AG10803 (cell line): ENCODE data around the gene SMARCAL1.

Source experiments
- DNase-seq: peaks from one replicate; pipeline ENCODE4 v3.0.0; 2010; ENCODE audit warnings: low read depth
- H3K4me3 ChIP-seq: 2 replicates; pipeline ENCODE4 v1.5.1; 2011; ENCODE audit warnings: mild to moderate bottlenecking, low read length, control low read depth
- CTCF ChIP-seq: conservative IDR thresholded peaks from 2 replicates; pipeline ENCODE4 v1.5.1; 2011; ENCODE audit warnings: mild to moderate bottlenecking, low read length, control low read depth, inconsistent platforms

The SMARCAL1 gene

GRCh38 chr2:216501854-216502253 lies 89.6 kb downstream of the SMARCAL1 start:
- no peak overlapping the region for H3K4me3 ChIP-seq
- TF ChIP-seq CTCF = no peak
- no peak for DNase-seq

- DNase-seq = no peak
- TF ChIP-seq CTCF = no peak
- H3K4me3 ChIP-seq = no peak overlapping the region
These were observed 90.3 kb downstream of the SMARCAL1 start for GRCh38 chr2:216502381-216503158.

GRCh38 chr2:216503159-216503629 lies 90.9 kb downstream of the SMARCAL1 start:
- DNase-seq = no peak
- no peak for TF ChIP-seq CTCF
- no peak overlapping the region for H3K4me3 ChIP-seq

GRCh38 chr2:216503697-216504375 lies 91.6 kb downstream of the SMARCAL1 start:
- DNase-seq = no peak
- no peak overlapping the region for H3K4me3 ChIP-seq
- no peak for TF ChIP-seq CTCF

- H3K4me3 ChIP-seq = no peak overlapping the region
- DNase-seq = no peak
- no peak for TF ChIP-seq CTCF
These were observed 92.1 kb downstream of the SMARCAL1 start for GRCh38 chr2:216504376-216504762.

GRCh38 chr2:216505133-216506106 lies 93.1 kb downstream of the SMARCAL1 start:
- H3K4me3 ChIP-seq = no peak overlapping the region
- no peak for TF ChIP-seq CTCF
- DNase-seq = no peak
